Nephron (organoid): ENCODE results near the gene PTPRG.

Experiments
- H3K27ac Mint-ChIP-seq, 3 experiments: 2 replicates each; pipeline ENCODE4 v1.8.0; 2020; ENCODE audit warnings: mixed read lengths in 3 of 3, mild to moderate bottlenecking in 2 of 3, moderate library complexity in 1 of 3
- H3K27me3 Mint-ChIP-seq: 2 replicates; pipeline ENCODE4 v1.8.0; 2021; ENCODE audit warnings: low read depth, mild to moderate bottlenecking, moderate library complexity, mixed read lengths
- H3K36me3 Mint-ChIP-seq: 2 replicates; pipeline ENCODE4 v1.8.0; 2020; ENCODE audit warnings: low read depth, mixed read lengths
- H3K4me1 Mint-ChIP-seq: 2 replicates; pipeline ENCODE4 v1.8.0; 2020; ENCODE audit warnings: mixed read lengths
- H3K4me3 Mint-ChIP-seq, 3 experiments: 2 replicates each; pipeline ENCODE4 v1.8.0; 2020; ENCODE audit warnings: mild to moderate bottlenecking in 3 of 3, mixed read lengths in 3 of 3, moderate library complexity in 2 of 3
- H3K9me3 Mint-ChIP-seq: 2 replicates; pipeline ENCODE4 v1.8.0; 2020; ENCODE audit warnings: mixed read lengths
- TF ChIP-seq, protein P1 (sequence below), 3 experiments: fragments of 200-600 bp; sonication (generic); IDR thresholded peaks; one replicate each; pipeline ENCODE4 v1.5.0; 2021; ENCODE audit warnings: antibody characterized with exemption in 3 of 3; ENCODE audit not compliant: unreplicated experiment in 3 of 3

The PTPRG gene

GRCh38 chr3:62013951-62014350 lies 452.6 kb downstream of the PTPRG start:
- no peak overlapping the region for H3K4me3 Mint-ChIP-seq
- peaks cover 39% of the 10 kb centered on the region for H3K36me3 Mint-ChIP-seq
- TF ChIP-seq, protein P1, sequence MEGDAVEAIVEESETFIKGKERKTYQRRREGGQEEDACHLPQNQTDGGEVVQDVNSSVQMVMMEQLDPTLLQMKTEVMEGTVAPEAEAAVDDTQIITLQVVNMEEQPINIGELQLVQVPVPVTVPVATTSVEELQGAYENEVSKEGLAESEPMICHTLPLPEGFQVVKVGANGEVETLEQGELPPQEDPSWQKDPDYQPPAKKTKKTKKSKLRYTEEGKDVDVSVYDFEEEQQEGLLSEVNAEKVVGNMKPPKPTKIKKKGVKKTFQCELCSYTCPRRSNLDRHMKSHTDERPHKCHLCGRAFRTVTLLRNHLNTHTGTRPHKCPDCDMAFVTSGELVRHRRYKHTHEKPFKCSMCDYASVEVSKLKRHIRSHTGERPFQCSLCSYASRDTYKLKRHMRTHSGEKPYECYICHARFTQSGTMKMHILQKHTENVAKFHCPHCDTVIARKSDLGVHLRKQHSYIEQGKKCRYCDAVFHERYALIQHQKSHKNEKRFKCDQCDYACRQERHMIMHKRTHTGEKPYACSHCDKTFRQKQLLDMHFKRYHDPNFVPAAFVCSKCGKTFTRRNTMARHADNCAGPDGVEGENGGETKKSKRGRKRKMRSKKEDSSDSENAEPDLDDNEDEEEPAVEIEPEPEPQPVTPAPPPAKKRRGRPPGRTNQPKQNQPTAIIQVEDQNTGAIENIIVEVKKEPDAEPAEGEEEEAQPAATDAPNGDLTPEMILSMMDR (IDR thresholded peaks at IDR 0.05; ENCODE audit: unreplicated experiment in 3 of 3): no peak
- H3K4me1 Mint-ChIP-seq: peaks cover 14% of the 10 kb centered on the region
- peak overlapping the region in 2 of 3 experiments; percentile 7 to 12 for H3K27ac Mint-ChIP-seq
- no peaks in the 10 kb centered on the region for H3K9me3 Mint-ChIP-seq
- H3K27me3 Mint-ChIP-seq: no peaks in the 10 kb centered on the region

DNA sequence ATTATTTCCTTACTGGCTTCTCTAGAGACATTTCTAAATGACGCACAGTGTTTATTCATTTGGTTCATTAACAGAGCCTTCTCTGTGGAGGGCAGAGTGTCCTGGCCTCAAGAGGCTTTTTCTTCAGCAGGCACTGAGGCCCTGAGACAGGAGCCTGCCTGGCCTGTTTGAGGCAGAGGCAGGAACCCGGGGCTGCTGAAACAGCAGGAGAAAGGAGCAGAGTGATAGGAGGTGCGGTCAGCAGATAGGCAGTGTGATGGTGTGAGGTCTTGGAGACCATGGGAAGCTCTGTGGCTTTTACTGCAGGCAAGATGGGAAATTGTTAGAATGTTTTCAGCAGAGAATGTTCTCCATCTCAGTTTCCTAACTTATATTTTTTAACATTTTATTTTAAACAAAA lies 453.7 kb downstream of the PTPRG start:
- H3K4me3 Mint-ChIP-seq: no peak overlapping the region
- TF ChIP-seq, protein P1 (IDR thresholded peaks at IDR 0.05; ENCODE audit: unreplicated experiment in 3 of 3): no peak
- no peaks in the 10 kb centered on the region for H3K27me3 Mint-ChIP-seq
- peaks cover 14% of the 10 kb centered on the region for H3K4me1 Mint-ChIP-seq
- H3K36me3 Mint-ChIP-seq: peaks cover 33% of the 10 kb centered on the region
- no peaks in the 10 kb centered on the region for H3K9me3 Mint-ChIP-seq
- peak overlapping the region in 1 of 3 experiments; percentile 12 for H3K27ac Mint-ChIP-seq

DNA sequence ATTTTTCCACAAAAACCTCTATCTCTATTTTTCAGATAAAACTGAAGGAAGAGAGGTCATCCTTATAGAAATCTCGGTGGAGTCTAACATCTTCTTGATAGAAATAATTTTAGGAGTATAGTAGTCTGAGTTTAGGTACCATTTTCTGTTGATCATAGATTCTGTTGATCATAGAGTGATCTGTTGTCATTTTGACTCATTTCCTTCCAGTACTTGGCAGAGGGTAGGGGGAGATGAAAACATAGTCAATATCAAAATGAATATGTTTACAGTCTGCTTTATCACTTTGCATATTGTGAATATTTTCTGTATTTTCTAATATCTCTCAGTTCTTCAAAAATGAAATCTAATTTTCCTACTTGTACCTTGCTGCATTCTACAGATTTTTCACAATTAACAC lies 458.5 kb downstream of the PTPRG start:
- Mint-ChIP-seq H3K27ac (no peak overlapping the region), H3K9me3 (no peaks in the 10 kb centered on the region), H3K4me3 (no peak overlapping the region), H3K27me3 (no peaks in the 10 kb centered on the region), H3K36me3 (peaks cover 21% of the 10 kb centered on the region), H3K4me1 (peaks cover 6% of the 10 kb centered on the region)
- TF ChIP-seq, protein P1 (IDR thresholded peaks at IDR 0.05; ENCODE audit: unreplicated experiment in 3 of 3): no peak

- no peak overlapping the region for H3K4me3 Mint-ChIP-seq
- no peaks in the 10 kb centered on the region for H3K27me3 Mint-ChIP-seq
- TF ChIP-seq, protein P1 (IDR thresholded peaks at IDR 0.05; ENCODE audit: unreplicated experiment in 3 of 3): no peak
- peaks cover 18% of the 10 kb centered on the region for H3K36me3 Mint-ChIP-seq
- H3K27ac Mint-ChIP-seq: no peak overlapping the region
- H3K9me3 Mint-ChIP-seq: no peaks in the 10 kb centered on the region
- peaks cover 7% of the 10 kb centered on the region for H3K4me1 Mint-ChIP-seq
These were observed 459.3 kb downstream of the PTPRG start for GRCh38 chr3:62020706-62021105.

DNA sequence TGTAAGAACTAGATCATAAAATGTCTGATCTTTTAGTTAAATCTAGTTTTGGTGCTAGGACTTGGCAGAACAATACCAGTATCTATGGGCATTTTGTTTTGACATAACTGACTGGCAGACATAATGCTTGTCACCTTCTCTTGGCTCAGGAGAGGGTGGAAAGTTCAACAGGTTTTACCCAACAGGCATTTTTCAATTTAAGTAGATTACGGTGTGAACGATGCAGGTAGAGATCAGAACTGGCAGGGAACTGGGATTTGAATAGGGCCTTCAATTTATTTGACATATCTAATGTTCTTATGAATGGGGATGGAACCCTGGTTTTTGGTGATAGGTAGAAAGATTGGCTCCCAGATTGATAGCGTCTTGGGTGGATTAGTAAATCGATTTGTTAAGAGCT lies 460.9 kb downstream of the PTPRG start:
- Mint-ChIP-seq H3K36me3 (peaks cover 12% of the 10 kb centered on the region), H3K27me3 (no peaks in the 10 kb centered on the region), H3K9me3 (no peaks in the 10 kb centered on the region), H3K4me3 (no peak overlapping the region), H3K27ac (no peak overlapping the region), H3K4me1 (peaks cover 13% of the 10 kb centered on the region)
- TF ChIP-seq, protein P1 (IDR thresholded peaks at IDR 0.05; ENCODE audit: unreplicated experiment in 3 of 3): no peak

DNA sequence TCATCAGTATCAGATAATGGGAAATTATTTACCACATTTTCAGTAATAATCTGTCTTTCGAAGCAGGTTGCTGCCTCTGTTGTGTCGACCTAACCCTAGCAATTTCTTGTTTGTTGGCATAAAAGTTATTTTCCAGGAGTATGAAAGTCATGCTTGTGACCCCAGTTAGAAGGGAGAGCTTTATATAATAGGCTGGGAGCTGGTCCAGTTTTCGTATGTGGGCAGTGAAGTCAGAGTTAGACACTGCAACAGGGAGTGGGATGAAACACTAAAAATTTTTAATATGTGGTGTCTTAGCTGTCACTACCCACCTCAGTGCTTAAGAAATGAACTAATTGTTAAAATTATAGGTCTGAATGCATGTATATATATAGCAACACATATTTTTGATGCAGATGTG lies 463.5 kb downstream of the PTPRG start:
- H3K9me3 Mint-ChIP-seq: no peaks in the 10 kb centered on the region

More for the DNA sequence above, 463.5 kb downstream of the PTPRG start:
- Mint-ChIP-seq H3K27me3 (no peaks in the 10 kb centered on the region), H3K36me3 (peaks cover 2% of the 10 kb centered on the region), H3K4me3 (no peak overlapping the region), H3K27ac (peak overlapping the region; percentile 10 to 64 (median 28)), H3K4me1 (peaks cover 28% of the 10 kb centered on the region)
- TF ChIP-seq, protein P1 (IDR thresholded peaks at IDR 0.05; ENCODE audit: unreplicated experiment in 3 of 3): no peak
